Trophoblast cell (in vitro differentiated cells and primary cell): ENCODE data around the gene ZNF616.

Experiments used
- DNase-seq, 2 donors: peaks; one replicate each; pipeline ENCODE4 v3.0.0-alpha.2; 2016
- H2AFZ ChIP-seq: 2 replicates; pipeline ENCODE4 v1.6.1; 2013; ENCODE audit warnings: low read length, moderate library complexity, mild to moderate bottlenecking; ENCODE audit not compliant: insufficient read depth, poor library complexity
- H2AK5ac ChIP-seq: 2 replicates; pipeline ENCODE4 v1.6.1; 2013; ENCODE audit warnings: mild to moderate bottlenecking, low read length
- H2BK120ac ChIP-seq: 2 replicates; pipeline ENCODE4 v1.6.1; 2013; ENCODE audit warnings: low read length, mild to moderate bottlenecking, moderate library complexity; ENCODE audit not compliant: insufficient read depth, poor library complexity
- H2BK12ac ChIP-seq: 2 replicates; pipeline ENCODE4 v1.6.1; 2013; ENCODE audit warnings: mild to moderate bottlenecking, low read length, moderate library complexity
- H2BK5ac ChIP-seq: 2 replicates; pipeline ENCODE4 v1.6.1; 2013; ENCODE audit warnings: low read length, low read depth, moderate library complexity, mild to moderate bottlenecking; ENCODE audit not compliant: poor library complexity
- H3K14ac ChIP-seq: 2 replicates; pipeline ENCODE4 v1.6.1; 2013; ENCODE audit warnings: mild to moderate bottlenecking, low read length
- H3K18ac ChIP-seq: 2 replicates; pipeline ENCODE4 v1.6.1; 2013; ENCODE audit warnings: mild to moderate bottlenecking, low read length
- H3K23ac ChIP-seq: 2 replicates; pipeline ENCODE4 v1.6.1; 2013; ENCODE audit warnings: low read length
- H3K27ac ChIP-seq: 2 replicates; pipeline ENCODE4 v1.5.1; 2013; ENCODE audit warnings: low read depth, mild to moderate bottlenecking, inconsistent platforms, low read length, moderate library complexity
- H3K27me3 ChIP-seq: 2 replicates; pipeline ENCODE4 v1.6.1; 2013; ENCODE audit warnings: inconsistent platforms, mild to moderate bottlenecking, low read length, moderate library complexity; ENCODE audit not compliant: insufficient read depth
- H3K36me3 ChIP-seq, 2 experiments: 1 replicate in 1 of 2; 2 replicates in 1 of 2; pipeline ENCODE4 v1.6.1; 2013; ENCODE audit warnings: low read length in 2 of 2, mild to moderate bottlenecking in 2 of 2, moderate library complexity in 1 of 2; ENCODE audit not compliant: insufficient read depth in 2 of 2, control insufficient read depth in 1 of 2
- H3K4ac ChIP-seq: 2 replicates; pipeline ENCODE4 v1.6.1; 2013; ENCODE audit warnings: low read depth, mild to moderate bottlenecking, low read length, moderate library complexity
- H3K4me1 ChIP-seq, 2 experiments: 1 replicate in 1 of 2; 2 replicates in 1 of 2; pipeline ENCODE4 v1.6.1; 2013; ENCODE audit warnings: low read length in 2 of 2, mild to moderate bottlenecking in 2 of 2, moderate library complexity in 1 of 2; ENCODE audit not compliant: insufficient read depth in 2 of 2, control insufficient read depth in 1 of 2
- H3K4me2 ChIP-seq: 2 replicates; pipeline ENCODE4 v1.6.1; 2013; ENCODE audit warnings: inconsistent platforms, mild to moderate bottlenecking, low read length, moderate library complexity
- H3K4me3 ChIP-seq: 2 replicates; pipeline ENCODE4 v1.5.1; 2013; ENCODE audit warnings: mild to moderate bottlenecking, low read depth, low read length, inconsistent platforms
- H3K79me1 ChIP-seq: one replicate; pipeline ENCODE4 v1.6.1; 2013; ENCODE audit warnings: low read length
- H3K79me2 ChIP-seq: 2 replicates; pipeline ENCODE4 v1.6.1; 2013; ENCODE audit warnings: low read length, mild to moderate bottlenecking; ENCODE audit not compliant: control insufficient read depth, insufficient read depth, poor library complexity
- H3K9ac ChIP-seq: 2 replicates; pipeline ENCODE4 v1.6.1; 2013; ENCODE audit warnings: mild to moderate bottlenecking, low read length
- H3K9me3 ChIP-seq: 2 replicates; pipeline ENCODE4 v1.6.1; 2013; ENCODE audit warnings: low read depth, mild to moderate bottlenecking, control low read depth, inconsistent platforms, low read length; ENCODE audit not compliant: insufficient read depth
- H4K12ac ChIP-seq: 2 replicates; pipeline ENCODE4 v1.6.1; 2013; ENCODE audit warnings: low read depth, mild to moderate bottlenecking, low read length, moderate library complexity
- H4K8ac ChIP-seq: 2 replicates; pipeline ENCODE4 v1.6.1; 2013; ENCODE audit warnings: low read depth, mild to moderate bottlenecking, low read length, moderate library complexity
- H4K91ac ChIP-seq: one replicate; pipeline ENCODE4 v1.6.1; 2013; ENCODE audit warnings: low read depth, mild to moderate bottlenecking, low read length, moderate library complexity
- WGBS: extraction: QIAGEN DNeasy Blood & Tissue Kit; methylation state at CpG from one replicate; pipeline ENCODE4 v1.1.7; 2013; ENCODE audit warnings: missing lambda C conversion rate; ENCODE audit not compliant: insufficient read length, insufficient coverage; ENCODE audit errors: extremely low coverage; 5-methylcytosine and 5-hydroxymethylcytosine counted together

ZNF616 gene

GRCh38 chr19:52172347-52172746 is 32.6 kb upstream of the ZNF616 start:
- H3K4me1 ChIP-seq = peaks cover 11 to 17% of the 10 kb centered on the region in 2 experiments
- H3K79me1 ChIP-seq = peaks cover 12% of the 10 kb centered on the region
- H3K9ac ChIP-seq = no peak overlapping the region
- no peak overlapping the region for H3K4me3 ChIP-seq
- H3K27me3 ChIP-seq = no peaks in the 10 kb centered on the region
- no peak overlapping the region for H2BK12ac ChIP-seq
- DNase-seq = no peak
- H4K91ac ChIP-seq = no peak overlapping the region
- H2BK5ac ChIP-seq = no peak overlapping the region
- no peak overlapping the region for H3K14ac ChIP-seq
- no peak overlapping the region for H2AK5ac ChIP-seq
- no peak overlapping the region for H3K23ac ChIP-seq
- H2AFZ ChIP-seq = no peak overlapping the region
- peaks cover 8% of the 10 kb centered on the region for H3K79me2 ChIP-seq
- no peak overlapping the region for H2BK120ac ChIP-seq
- H3K36me3 ChIP-seq = peaks cover 9 to 10% of the 10 kb centered on the region in 2 experiments
- H4K8ac ChIP-seq = peak overlapping the region; percentile 86
- no peak overlapping the region for H3K4me2 ChIP-seq
- no peak overlapping the region for H3K18ac ChIP-seq
- peak overlapping the region; percentile 67 for H4K12ac ChIP-seq
- no peak overlapping the region for H3K27ac ChIP-seq
- H3K9me3 ChIP-seq = no peaks in the 10 kb centered on the region
- no CpG with 5 or more reads among the region's 1 CpG for WGBS
- no peak overlapping the region for H3K4ac ChIP-seq

DNA sequence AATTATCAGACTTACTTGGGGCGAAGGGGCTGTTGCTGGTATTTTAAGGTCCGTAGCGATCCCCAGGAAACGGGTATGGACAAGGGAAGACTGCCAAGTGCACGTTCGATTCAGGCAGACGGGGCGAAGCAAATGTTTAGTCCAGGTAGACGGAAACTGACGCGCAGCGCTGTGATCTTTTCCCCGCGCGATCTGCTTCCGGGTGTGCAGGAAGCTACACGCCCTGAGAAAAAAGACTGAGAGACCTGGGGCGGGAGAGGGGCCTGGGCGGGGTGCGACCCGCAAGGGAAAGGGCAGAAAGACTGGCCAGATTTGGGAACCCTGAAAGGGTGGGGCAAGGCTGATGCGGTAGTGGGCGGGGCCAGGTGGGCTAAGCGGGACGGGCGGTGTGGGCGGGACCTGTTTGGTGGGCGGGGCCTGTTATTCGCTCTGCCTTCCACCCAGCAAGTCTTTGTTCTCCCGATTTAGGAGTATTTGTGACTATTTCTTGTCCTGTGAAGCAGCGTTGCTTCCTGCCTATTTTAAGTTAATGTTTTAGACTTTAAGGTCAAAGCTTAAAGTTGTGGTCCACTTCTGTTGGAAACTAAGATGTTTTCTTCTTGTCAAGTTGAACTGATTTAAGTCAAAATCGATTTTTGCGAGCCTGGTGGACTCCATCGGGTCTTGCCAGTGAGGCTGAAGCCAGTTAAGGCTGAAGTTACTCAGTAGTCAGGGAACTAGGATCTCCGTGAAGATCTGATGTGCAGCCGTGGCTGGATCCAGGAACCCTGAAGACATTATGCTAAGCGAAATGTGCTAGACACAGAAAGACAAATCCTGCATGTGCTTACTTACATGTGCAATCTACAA is 31.8 kb upstream of the ZNF616 start, which contains the start of gene ZNF836:
Gene ZNF836, minus strand, starts transcription at position 301 of the 849 bp plus-strand sequence. CDS start 3,549 bp downstream, outside the sequence.
- Histone ChIP-seq H3K4me2 (peak within 1 kb of the TSS; percentile 60), H2AFZ (peak within 1 kb of the TSS; percentile 68), H4K12ac (peak within 1 kb of the TSS; percentile 80), H3K23ac (no peak within 1 kb of the TSS), H3K18ac (peak within 1 kb of the TSS; percentile 87), H3K4me3 (peak within 1 kb of the TSS; percentile 75), H3K79me2 (peaks cover 8% of the 10 kb centered on the region), H2BK120ac (peak within 1 kb of the TSS; percentile 15), H3K79me1 (peaks cover 12% of the 10 kb centered on the region), H4K8ac (peak within 1 kb of the TSS; percentile 86), H3K4ac (peak within 1 kb of the TSS; percentile 80), H3K9me3 (no peaks in the 10 kb centered on the region), H4K91ac (peak within 1 kb of the TSS; percentile 72), H3K4me1 (peaks cover 5 to 11% of the 10 kb centered on the region in 2 experiments), H3K27ac (peak within 1 kb of the TSS; percentile 13), H3K36me3 (peaks cover 9 to 10% of the 10 kb centered on the region in 2 experiments), H2AK5ac (no peak within 1 kb of the TSS), H3K27me3 (no peaks in the 10 kb centered on the region), H3K9ac (peak within 1 kb of the TSS; percentile 79), H2BK5ac (peak within 1 kb of the TSS; percentile 83), H2BK12ac (no peak within 1 kb of the TSS), H3K14ac (peak within 1 kb of the TSS; percentile 79)
- DNase-seq = peak; percentile 71 to 76
- no CpG with 5 or more reads among the region's 37 CpGs for WGBS

DNA sequence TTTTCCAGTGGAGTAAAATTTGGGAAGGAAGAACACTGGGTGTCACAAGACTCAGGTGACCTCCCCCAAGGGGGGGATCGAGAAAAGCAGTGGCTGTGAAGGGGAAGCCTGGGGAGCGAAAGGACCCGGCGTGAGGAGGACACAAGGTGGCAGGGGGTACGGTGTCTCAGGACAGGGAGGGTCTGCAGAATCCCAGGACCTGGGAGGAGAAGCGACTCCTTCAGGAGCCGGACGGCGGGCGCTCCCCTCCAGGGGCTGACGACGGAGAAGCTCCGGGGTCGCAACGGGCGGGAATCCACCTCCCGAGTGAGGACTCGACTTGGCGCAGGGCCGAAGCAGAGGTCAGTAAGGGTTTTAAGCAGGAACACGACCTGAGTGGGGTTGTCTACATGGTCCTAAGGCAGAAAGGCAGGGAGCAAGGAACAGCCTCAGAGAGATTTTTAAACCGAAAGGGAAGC is 31.2 kb upstream of the ZNF616 start:
- H2AFZ ChIP-seq = peak overlapping the region; percentile 68
- peaks cover under 1 to 5% of the 10 kb centered on the region in 2 experiments for H3K4me1 ChIP-seq
- peaks cover 11% of the 10 kb centered on the region for H3K79me1 ChIP-seq
- H4K12ac ChIP-seq = peak overlapping the region; percentile 80
- H4K91ac ChIP-seq = peak overlapping the region; percentile 36
- H3K27ac ChIP-seq = peak overlapping the region; percentile 13
- H3K23ac ChIP-seq = no peak overlapping the region
- H3K27me3 ChIP-seq = no peaks in the 10 kb centered on the region
- peak overlapping the region; percentile 77 for H3K18ac ChIP-seq
- peak overlapping the region; percentile 79 for H3K9ac ChIP-seq
- H3K36me3 ChIP-seq = peaks cover 9 to 10% of the 10 kb centered on the region in 2 experiments
- H2AK5ac ChIP-seq = no peak overlapping the region
- H3K4me2 ChIP-seq = peak overlapping the region; percentile 60
- H3K14ac ChIP-seq = peak overlapping the region; percentile 79
- peak overlapping the region; percentile 80 for H3K4ac ChIP-seq
- H3K79me2 ChIP-seq = peaks cover 8% of the 10 kb centered on the region
- WGBS = no CpG with 5 or more reads among the region's 22 CpGs
- no peak overlapping the region for H2BK12ac ChIP-seq
- H2BK120ac ChIP-seq = peak overlapping the region; percentile 10
- peak overlapping the region; percentile 83 for H2BK5ac ChIP-seq
- H3K9me3 ChIP-seq = no peaks in the 10 kb centered on the region
- H3K4me3 ChIP-seq = peak overlapping the region; percentile 75
- peak overlapping the region; percentile 85 for H4K8ac ChIP-seq
- peak in 1 of 2 donors; percentile 9 for DNase-seq

GRCh38 chr19:52170304-52170703 is 30.6 kb upstream of the ZNF616 start:
- no peak overlapping the region for H2AK5ac ChIP-seq
- peak overlapping the region; percentile 60 for H3K4me2 ChIP-seq
- peaks cover 0 to 3% of the 10 kb centered on the region in 2 experiments for H3K4me1 ChIP-seq
- H2AFZ ChIP-seq = no peak overlapping the region
- DNase-seq = no peak
- no peak overlapping the region for H4K91ac ChIP-seq
- no peak overlapping the region for H4K8ac ChIP-seq
- no peak overlapping the region for H2BK5ac ChIP-seq
- no peak overlapping the region for H2BK12ac ChIP-seq
- no peak overlapping the region for H3K18ac ChIP-seq
- H3K4me3 ChIP-seq = peak overlapping the region; percentile 34
- peaks cover 8% of the 10 kb centered on the region for H3K79me2 ChIP-seq
- no peak overlapping the region for H3K4ac ChIP-seq
- peaks cover 10% of the 10 kb centered on the region for H3K79me1 ChIP-seq
- H3K9me3 ChIP-seq = no peaks in the 10 kb centered on the region
- H3K27ac ChIP-seq = no peak overlapping the region
- peaks cover 11 to 13% of the 10 kb centered on the region in 2 experiments for H3K36me3 ChIP-seq
- H3K14ac ChIP-seq = no peak overlapping the region
- H3K23ac ChIP-seq = no peak overlapping the region
- H3K9ac ChIP-seq = peak overlapping the region; percentile 61
- no CpG with 5 or more reads among the region's 5 CpGs for WGBS
- H4K12ac ChIP-seq = no peak overlapping the region
- H2BK120ac ChIP-seq = no peak overlapping the region
- no peaks in the 10 kb centered on the region for H3K27me3 ChIP-seq
